Measurements from ENCODE around the gene LCE1A.

DNA sequence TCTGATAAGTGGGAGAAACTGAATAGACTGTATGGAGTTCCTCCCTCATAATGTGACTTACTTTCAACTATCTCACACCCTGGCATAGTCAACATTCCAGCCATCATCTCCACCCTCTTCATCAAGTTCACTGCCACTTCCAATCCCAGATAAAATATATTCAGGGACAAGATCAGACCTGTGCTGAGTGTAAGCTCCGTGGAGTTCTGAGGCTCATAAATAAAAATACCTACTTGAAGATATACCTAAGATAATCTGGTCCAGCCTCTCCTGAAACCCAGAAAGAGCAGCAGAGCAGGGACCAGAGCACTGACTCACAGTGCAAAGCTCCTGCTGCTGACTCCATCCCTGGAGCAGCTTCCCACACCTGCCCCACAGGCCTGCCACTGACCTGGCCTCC is 30.8 kb downstream of the LCE1A start:
- TF ChIP-seq, protein P1, sequence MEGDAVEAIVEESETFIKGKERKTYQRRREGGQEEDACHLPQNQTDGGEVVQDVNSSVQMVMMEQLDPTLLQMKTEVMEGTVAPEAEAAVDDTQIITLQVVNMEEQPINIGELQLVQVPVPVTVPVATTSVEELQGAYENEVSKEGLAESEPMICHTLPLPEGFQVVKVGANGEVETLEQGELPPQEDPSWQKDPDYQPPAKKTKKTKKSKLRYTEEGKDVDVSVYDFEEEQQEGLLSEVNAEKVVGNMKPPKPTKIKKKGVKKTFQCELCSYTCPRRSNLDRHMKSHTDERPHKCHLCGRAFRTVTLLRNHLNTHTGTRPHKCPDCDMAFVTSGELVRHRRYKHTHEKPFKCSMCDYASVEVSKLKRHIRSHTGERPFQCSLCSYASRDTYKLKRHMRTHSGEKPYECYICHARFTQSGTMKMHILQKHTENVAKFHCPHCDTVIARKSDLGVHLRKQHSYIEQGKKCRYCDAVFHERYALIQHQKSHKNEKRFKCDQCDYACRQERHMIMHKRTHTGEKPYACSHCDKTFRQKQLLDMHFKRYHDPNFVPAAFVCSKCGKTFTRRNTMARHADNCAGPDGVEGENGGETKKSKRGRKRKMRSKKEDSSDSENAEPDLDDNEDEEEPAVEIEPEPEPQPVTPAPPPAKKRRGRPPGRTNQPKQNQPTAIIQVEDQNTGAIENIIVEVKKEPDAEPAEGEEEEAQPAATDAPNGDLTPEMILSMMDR (IDR thresholded peaks at IDR 0.05; ENCODE audit: low read depth, low read length, poor library complexity, severe bottlenecking): no peak
- no peak for TF ChIP-seq EZH2phosphoT487 (IDR thresholded peaks at IDR 0.05; ENCODE audit: borderline replicate concordance, low read length)
